ENCODE results near the gene HOTAIR. TPM values are rescaled to one million over a fixed set of nuclear protein-coding genes. Genes with fewer than 3 reads are reported as not detected.

The HOTAIR gene
- total RNA-seq, 1 donor from 2014 or later = not detected

DNA sequence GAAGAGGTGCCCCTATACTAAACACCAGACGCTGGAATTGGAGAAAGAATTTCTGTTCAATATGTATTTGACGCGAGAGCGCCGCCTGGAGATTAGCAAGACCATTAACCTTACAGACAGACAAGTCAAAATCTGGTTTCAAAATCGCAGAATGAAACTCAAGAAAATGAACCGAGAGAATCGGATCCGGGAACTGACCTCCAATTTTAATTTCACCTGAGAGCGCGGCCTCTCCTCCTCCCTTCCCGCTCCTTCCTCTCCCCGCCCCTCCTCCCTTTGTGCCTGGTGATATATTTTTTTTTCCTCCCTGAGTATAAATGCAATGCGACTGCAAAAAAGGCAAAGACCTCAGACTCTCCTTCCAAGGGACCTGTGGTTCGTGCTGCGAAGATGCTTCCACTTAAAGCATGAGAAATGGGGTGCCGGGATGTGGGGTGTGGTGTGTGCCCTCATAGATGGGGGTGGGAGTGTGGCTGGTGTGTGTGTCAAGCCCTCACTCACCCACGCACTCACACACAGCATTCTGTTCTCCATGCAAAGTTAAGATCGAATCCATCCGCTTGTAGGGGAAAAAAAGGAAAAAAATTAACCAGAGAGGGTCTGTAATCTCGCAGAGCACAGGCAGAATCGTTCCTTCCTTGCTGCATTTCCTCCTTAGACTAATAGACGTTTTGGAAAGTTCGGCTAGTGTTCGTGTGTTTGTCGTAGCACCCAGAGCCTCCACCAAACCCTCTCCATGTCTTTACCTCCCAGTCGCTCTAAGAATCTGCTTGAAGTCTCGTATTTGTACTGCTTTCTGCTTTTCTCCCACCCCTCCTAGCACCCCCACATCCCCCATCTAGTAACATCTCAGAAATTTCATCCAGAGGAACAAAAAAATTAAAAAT is 14.7 kb upstream of the HOTAIR start:
- intact Hi-C loops (cut with micrococcal nuclease) = loop anchor here (1.0 to 5.0 kb wide), 3 partner anchors 37 to 288 kb away; partner anchors contain the start of genes HOXC12 and HOXC5

DNA sequence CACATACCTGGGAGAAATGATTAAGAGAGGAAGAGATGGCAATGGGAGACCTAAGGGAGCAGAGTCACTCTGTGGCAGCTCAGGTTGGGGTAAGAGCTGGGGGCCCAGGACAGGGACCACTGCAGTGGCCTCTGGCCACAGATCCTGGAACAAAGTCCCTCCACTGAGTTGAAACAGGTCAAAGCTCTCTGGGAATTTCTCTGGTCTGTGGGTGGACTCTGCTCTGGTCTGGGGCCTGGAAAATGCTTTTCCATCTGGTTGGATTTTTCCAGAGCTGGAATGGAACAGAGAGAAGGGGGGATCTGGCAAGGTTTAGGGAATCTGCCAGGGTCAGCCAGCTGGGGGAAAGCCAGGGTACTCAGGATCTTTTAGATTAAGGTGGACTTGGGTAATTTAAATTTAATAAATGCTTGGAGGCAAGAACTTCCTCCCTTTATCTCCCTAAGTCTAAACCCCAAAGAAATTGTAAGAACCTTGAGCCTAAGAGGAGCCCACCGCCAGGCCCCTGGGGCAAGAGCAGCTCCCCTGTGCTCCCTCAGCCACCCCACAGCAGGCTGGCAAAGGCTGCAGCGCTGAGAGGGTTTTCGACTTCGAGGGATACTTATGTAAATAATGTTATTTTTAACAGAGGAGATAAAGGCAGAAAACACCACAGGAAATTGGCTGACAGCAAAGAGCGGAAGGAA is 13.9 kb upstream of the HOTAIR start:
- intact Hi-C loops (cut with micrococcal nuclease) = loop anchor here (1.0 to 5.0 kb wide), 3 partner anchors 36 to 287 kb away; partner anchors contain the start of genes HOXC12 and HOXC5

DNA sequence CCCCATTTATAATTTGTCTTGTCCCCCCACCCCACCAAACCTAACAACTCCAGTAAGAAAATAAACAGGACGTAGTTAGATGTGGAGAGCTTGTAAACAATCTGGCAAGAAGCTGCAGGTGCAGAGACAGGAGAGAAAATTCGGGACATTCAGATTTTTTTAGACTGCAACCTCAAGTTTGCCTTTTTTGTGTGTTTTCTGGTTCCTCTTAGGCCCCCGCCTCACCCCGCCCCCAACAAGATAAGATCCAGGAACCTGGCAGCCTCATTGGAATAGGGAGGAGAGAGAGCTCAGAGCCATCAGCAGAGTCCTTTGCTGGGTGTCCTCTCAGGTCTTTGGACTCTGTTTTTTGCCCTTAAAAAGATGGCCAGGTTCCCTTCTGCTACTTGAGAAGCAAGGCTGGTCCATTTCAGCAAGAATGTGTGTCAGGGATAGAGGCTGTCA is 13.1 kb upstream of the HOTAIR start:
- intact Hi-C loops (cut with micrococcal nuclease) = loop anchor here (5.0 kb wide), 2 partner anchors 36 to 44 kb away; partner anchors contain the start of genes HOXC12 and HOXC5

DNA sequence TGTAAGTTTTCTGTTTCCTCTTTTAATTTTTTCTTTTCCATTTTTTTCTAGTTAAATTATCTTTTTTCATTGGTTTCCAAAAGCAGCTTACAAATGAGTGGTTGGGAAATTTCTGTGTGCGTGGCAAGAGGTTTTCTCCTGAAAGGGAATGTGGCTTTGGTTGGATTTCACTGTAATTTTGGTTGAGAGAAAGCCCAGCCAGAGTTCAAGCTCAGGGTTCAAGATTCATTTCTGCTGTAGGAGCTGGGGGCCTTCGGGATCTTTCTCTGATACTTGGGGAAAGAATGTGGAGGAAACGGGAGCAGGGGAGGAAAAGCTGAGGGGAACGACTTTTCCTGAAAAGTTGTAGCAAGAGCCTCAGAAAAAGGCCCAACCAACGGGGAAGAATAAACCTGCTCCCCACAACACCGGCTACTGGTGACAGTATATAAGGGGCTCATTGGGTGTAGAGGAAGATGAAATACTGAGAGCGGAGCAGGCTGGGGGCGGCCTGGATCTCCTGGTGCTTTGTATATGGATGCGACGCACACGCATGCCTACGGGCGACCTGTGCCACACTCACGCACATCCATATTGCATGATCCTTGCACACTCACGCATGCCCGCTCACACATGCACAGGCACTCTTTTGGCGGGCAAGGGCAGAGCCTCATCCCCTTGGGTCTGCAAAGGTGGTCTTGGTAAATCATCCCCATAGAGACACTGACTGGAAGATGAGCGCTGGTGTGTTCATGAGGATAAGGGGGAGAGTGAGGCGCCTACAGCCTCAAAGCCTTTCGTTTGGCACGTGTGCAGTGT is 12.1 kb upstream of the HOTAIR start:
- intact Hi-C loops (cut with micrococcal nuclease) = loop anchor here (1.0 to 5.0 kb wide), 3 partner anchors 7 to 45 kb away; partner anchors contain the start of genes HOXC12 and HOXC5

DNA sequence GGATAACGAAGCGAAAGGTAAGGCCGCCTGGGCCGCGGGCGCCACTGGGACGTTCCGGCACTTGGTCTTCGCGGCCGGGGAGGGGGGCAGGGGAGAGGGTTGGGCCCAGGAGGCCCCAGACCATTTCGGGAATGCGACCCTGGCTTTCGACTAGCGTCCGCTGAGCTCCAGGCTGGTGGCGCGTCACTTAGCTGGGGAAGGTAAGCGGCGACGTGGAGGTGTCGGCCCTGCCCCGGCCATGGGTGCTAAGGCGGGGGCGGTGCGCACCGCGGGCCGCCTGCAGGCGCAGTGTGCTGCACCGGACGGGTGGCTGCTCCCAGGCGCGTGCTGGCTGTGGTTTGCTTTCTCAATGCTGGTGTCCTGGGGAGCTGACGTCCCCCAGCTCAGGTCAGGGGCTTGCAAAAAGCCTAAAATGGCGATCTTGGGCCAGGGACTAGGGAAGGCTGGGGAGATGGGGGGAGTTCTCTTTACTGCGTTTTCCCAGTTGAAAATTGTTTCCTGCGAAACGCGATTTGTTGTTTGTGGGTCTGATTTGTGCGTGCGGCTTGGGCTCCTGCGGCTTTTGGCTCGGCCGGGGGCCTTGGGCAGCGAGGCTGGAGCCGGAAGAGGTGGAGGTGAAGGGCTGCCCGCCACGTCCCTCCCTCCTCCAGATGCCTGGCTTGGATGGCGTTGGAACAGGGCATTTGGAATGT is 11.4 kb upstream of the HOTAIR start:
- intact Hi-C loops (cut with micrococcal nuclease) = loop anchor here (1.0 to 5.0 kb wide), 4 partner anchors 8 to 216 kb away; partner anchors contain the start of genes HOXC12 and HOXC5

DNA sequence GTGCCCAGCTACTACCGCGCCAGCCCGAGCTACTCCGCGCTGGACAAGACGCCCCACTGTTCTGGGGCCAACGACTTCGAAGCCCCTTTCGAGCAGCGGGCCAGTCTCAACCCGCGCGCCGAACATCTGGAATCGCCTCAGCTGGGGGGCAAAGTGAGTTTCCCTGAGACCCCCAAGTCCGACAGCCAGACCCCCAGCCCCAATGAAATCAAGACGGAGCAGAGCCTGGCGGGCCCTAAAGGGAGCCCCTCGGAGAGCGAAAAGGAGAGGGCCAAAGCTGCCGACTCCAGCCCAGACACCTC is 10.9 kb upstream of the HOTAIR start:
- intact Hi-C loops (cut with micrococcal nuclease) = loop anchor here (1.0 to 5.0 kb wide), 3 partner anchors 33 to 217 kb away; partner anchors contain the start of genes HOXC12 and HOXC5

DNA sequence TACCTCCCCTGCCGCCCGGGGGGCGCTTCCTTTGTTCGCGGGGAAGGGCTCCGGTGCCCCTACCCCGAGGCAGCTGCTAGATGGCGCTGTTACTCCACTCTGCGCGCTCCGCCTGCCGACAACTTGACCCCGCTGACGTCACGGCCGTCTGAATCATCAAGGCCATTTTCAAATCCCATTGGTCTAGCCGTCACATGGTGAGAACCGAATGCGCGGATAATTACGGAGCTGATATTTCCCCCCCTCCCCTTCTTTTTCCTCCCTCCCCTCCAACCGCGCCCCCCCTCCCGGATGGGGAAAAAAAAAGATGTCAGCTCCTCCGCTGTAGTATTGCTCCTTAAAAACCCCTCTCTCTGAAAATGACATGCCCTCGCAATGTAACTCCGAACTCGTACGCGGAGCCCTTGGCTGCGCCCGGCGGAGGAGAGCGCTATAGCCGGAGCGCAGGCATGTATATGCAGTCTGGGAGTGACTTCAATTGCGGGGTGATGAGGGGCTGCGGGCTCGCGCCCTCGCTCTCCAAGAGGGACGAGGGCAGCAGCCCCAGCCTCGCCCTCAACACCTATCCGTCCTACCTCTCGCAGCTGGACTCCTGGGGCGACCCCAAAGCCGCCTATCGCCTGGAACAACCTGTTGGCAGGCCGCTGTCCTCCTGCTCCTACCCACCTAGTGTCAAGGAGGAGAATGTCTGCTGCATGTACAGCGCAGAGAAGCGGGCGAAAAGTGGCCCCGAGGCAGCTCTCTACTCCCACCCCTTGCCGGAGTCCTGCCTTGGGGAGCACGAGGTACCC is 10.3 kb upstream of the HOTAIR start, which contains the start of gene HOXC10:
Gene HOXC10, plus strand, starts transcription at position 246 of the 791 bp plus-strand sequence. Its CDS starts 114 bp downstream, at position 360.
- intact Hi-C loops (cut with micrococcal nuclease) = loop anchor here (1.0 to 5.0 kb wide), 3 partner anchors 33 to 217 kb away; partner anchors contain the start of genes HOXC12 and HOXC5

DNA sequence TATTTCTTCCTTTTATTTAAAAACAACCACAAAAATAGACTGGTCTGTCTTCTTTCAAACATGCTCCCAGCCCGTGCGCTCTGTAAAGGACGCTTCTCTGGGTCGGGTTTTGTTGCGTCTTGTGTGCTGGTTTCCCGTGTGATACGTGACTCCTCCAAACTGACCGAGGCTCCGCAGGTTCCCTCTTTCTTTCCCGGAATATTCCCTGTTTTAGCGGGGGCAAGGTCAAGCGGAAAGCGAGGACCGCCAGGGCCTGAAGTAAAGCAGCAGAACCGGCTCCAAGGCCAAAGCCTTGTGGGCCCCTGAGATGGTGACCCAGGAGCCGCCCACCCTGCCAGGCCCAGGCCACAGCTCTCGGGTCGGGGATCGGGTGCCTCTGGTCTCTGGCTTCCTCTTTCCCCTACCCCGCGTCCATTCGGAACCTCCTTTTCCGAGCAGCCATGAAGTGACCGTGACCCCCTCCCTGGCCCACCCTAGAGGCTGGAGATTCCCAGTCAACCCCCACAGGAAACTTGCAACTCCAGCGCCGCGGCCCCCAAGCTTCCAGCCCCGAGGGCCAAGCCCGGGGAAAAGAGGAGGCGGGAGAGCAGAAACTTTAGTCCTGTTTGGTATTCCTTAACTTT is 9.3 kb upstream of the HOTAIR start:
- intact Hi-C loops (cut with micrococcal nuclease) = no loop called here

DNA sequence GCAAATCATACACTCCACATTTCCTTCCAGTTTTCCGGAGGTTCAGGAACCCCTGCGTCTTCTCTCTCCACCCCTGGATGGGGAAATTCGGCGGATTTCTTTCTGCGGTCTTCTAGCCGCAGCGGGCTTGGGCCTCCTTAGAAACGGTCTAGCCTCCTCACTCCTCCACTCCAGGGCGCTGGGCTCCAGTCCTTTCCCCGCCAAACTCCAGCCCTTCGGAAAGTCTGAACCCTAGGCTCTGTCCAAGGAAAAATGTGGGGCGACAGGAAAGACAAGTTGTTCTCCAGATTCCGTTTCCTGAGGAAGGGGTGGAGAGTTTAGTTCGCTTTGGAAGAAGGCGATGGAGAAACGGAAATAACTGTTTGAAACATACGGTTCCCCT is 8.8 kb upstream of the HOTAIR start:
- intact Hi-C loops (cut with micrococcal nuclease) = no loop called here

DNA sequence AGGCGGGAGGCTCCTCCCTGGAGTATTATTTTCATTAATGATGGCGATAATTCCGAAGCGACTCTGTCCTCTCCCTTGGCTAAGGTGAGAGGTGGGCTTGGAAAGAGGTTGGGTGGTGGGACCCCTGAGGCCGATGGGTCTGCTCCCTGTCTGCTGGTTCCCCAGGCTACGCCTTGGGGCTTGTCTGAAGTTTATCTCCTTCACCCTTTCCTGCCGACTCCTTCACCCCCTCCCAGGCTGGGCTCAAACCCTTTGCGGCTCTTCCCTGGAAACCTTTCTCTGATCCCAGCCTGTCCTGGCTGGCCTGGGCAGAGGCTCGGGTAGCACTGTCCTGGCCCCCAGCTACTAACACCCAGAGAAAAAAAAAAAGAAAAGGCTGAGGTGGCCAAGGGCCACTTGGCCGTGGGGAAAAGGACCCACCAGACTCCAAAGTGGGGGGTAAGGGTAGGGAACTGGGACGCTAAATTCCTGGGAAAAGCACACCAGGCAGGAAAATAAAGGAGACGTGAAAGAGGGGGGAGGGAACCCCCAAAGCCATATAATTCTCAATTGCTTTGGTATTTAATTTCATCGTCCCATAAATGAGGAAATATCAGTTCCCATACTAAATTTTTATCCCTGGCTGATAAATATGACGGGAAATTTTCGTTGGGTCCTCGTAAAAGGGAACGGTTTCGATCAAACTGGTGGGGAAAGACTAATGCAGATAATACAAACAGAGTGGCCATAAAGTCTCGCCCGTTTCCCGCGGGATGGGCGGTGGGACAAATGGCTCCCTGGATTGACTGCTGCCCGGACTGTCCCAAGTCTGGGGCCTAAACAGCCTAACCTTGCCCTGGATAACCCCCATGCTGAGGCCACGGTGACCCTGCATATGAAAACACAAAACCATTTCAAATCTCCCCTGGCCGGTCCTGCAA is 8.2 kb upstream of the HOTAIR start:
- intact Hi-C loops (cut with micrococcal nuclease) = no loop called here

DNA sequence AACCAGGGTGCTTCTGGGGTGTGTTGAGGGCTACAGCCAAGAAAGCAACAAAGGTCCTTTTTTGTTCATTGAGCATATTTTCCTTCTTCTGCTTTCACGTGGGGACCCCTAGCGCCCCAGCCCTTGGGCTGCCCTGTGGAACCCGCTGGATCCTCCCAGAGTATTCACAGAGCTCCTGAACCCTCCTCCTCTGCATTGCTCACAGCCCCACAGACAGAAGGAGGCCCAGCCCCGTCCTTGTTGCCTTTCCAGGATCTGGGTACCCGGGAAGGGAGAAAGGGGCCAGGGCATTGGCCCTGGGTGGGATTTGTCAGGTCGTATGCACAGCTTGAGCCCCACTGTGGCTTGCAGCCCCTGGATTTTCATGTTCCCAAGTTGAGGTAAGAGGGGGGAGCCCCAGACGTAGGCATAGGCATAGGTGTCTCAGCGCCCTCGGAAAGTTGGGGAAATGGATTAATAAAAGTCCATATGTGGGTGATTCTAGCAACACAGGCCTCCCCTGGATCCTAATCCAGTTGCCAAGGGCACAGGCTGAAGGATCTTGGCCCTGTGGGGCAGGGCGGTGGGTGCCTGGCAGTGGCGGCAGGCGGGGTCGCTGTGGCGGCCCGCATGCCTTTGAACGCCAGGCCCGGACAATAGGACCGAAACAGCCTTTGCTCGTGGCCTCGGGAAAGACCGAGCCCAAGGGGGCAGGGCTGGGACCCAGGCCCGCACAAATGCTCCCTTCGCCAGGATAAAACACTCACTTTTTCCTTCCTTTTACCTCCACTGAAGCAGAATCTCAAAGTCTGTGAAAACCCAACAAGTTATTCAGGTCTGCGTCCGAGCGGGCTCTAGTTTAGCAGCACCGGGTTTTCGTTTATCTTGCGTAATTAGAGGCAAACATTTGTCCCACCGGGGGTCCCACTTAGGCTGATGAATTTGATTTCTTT is 7.1 kb upstream of the HOTAIR start:
- intact Hi-C loops (cut with micrococcal nuclease) = loop anchor here (2.0 kb wide), 1 partner anchor 13 kb away; no protein-coding TSS in a partner anchor

DNA sequence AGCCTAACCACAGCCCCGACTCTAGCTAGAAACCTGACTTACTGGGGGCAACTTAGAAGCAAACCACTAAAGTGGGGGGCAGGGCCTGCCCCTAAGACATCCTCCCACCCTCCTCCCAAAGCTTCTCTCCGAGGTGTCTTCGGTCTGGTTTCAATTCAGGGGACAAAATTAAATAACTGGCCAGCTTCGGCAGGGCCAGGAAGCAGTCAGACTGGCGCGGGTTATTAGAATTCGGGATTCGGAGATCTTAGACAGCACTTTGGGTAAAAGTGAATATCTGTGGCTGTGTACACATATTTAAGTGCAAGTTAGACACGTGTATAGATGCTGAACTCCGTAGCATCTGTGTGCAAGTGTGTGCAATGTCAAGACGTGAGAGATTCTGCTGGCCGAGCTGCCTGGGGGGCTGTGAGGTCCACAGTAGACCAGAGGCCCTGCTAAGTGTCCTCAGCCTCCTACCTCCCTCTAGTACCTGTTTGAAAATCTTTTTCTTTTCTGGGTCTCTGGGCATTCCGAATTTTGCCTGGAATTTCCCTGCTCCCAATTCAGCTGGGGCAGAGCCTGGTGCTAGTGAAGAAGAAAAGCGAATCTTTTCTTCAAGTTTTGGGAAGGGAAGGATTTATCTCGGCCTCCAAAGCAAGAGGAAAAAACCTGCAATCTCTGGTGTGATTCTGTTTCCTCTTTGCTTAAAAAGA is 6.2 kb upstream of the HOTAIR start:
- intact Hi-C loops (cut with micrococcal nuclease) = loop anchor here (2.0 kb wide), 1 partner anchor 14 kb away; no protein-coding TSS in a partner anchor

DNA sequence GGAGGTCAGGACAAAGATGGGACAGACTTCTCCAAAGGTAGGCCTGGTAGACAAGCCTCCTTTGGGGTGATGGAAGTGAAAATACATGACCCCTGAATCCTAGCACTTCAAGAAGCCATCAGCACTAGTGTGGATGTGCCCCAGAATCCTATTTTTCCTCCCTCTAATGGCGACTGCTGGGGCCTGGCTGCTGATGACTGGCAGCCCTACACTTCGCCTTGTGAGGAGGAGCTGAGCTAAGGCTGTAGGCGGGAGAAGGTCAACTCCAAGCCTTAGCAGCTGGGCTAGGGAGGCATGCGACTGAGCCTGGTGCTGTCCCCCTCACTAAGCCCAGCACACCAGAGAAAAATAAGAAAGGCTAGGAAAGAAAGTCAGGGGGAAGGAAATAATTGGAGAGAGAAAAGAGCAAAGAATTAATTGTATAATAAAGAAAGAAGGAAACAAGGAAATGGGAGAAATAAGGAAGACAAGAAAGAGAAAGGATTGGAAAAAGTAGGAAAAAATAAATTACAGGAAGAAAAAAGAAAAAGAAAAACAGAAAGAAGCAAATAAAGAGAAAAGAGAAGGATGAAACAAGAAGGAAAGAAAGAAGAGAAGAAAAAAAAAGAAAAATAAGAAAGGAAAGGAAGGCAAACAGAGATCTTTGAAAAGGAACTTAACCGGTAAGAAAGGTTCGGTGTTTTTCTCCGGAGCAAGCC is 5.5 kb upstream of the HOTAIR start:
- intact Hi-C loops (cut with micrococcal nuclease) = loop anchor here (2.0 kb wide), 1 partner anchor 15 kb away; no protein-coding TSS in a partner anchor

DNA sequence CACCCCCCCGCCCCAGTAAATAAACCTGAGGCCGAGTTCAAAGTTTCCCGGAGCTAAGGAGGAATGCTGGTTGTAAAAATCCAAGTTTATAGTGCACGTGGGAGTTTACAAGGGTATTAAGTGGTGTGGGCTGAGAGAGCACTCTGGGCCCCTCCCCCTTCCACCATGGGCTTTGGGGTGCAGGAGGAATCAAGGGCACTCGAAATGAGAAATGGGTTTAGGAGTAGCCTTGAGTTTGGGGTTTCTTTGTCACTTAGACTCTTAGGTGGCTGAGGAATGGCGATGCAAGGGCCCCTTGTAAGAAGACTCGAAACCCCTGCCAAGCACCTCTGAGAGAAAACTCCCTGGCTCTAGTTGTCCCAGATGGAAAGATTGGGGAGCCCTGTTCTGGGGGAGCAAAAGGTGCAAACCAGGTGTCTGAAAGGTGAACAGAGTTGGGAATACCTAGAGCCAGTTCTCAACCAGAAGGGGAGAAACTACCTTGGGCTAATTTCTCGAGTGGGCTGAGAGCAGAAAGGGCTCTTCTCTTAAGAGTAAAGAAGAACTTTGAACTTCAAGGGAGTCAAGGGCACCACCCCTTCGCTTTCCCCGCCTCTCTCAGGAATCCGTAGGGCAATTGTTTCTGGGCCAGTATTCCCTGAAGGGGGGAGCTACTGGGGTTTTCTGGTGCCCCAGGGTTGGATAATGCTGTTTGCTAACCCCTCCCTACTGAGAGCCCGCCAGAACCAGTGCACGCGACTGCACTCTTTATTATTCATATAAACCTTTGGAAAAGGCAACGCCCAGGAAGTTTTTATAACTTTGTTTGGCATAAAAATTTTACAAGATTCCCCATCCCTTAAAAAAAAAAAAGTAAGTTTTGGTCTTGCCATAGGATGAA is 4.0 kb upstream of the HOTAIR start:
- intact Hi-C loops (cut with micrococcal nuclease) = loop anchor here (5.0 kb wide), 1 partner anchor 34 kb away; no protein-coding TSS in a partner anchor

Measured in T-helper 1 cell treated with Interleukin-12 subunit alpha and Interleukin-12 subunit beta and Interleukin-4 antibody, amounts not matched to agents 30 ng/mL and 1 ng/mL, for 36 hours (primary cell).